Parathyroid adenoma (tissue), 2 donors: ENCODE measurements around the gene RPL13.
A peak's percentile ranks its signal among the peaks of the same experiment; 100 is the strongest.

ENCODE experiments used
- H2AFZ ChIP-seq: fragments of 300-600 bp; sonication (generic); one replicate; pipeline ENCODE4 v1.7.0; 2017; ENCODE audit warnings: antibody characterized with exemption, mild to moderate bottlenecking
- H3K27ac ChIP-seq: fragments of 300-600 bp; sonication (generic); one replicate; pipeline ENCODE4 v1.7.0; 2017
- H3K27me3 ChIP-seq: fragments of 300-600 bp; sonication (generic); one replicate; pipeline ENCODE4 v1.7.0; 2017; ENCODE audit warnings: low read length; ENCODE audit not compliant: control insufficient read depth, insufficient read depth
- H3K36me3 ChIP-seq: fragments of 300-600 bp; sonication (generic); one replicate; pipeline ENCODE4 v1.7.0; 2017; ENCODE audit warnings: low read length; ENCODE audit not compliant: control insufficient read depth, insufficient read depth
- H3K4me1 ChIP-seq: fragments of 300-600 bp; sonication (generic); one replicate; pipeline ENCODE4 v1.7.0; 2017; ENCODE audit warnings: control low read depth
- H3K4me2 ChIP-seq: fragments of 300-600 bp; sonication (generic); one replicate; pipeline ENCODE4 v1.7.0; 2017; ENCODE audit warnings: low read length
- H3K4me3 ChIP-seq: fragments of 300-600 bp; sonication (generic); one replicate; pipeline ENCODE4 v1.7.0; 2017; ENCODE audit warnings: low read depth, low read length
- H3K79me2 ChIP-seq: fragments of 300-600 bp; sonication (generic); one replicate; pipeline ENCODE4 v1.7.0; 2017; ENCODE audit warnings: control low read depth
- H3K9ac ChIP-seq: fragments of 300-600 bp; sonication (generic); one replicate; pipeline ENCODE4 v1.7.0; 2017; ENCODE audit warnings: mild to moderate bottlenecking
- H3K9me3 ChIP-seq: fragments of 300-600 bp; sonication (generic); one replicate; pipeline ENCODE4 v1.7.0; 2017; ENCODE audit warnings: low read length; ENCODE audit not compliant: control insufficient read depth
- TF ChIP-seq, protein P1 (sequence below): fragments of 300-600 bp; sonication (generic); IDR thresholded peaks from one replicate; pipeline ENCODE4 v1.7.0; 2017; ENCODE audit warnings: antibody characterized with exemption, mild to moderate bottlenecking
- donor health status: primary hyperparathyroidism.

RPL13 gene

DNA sequence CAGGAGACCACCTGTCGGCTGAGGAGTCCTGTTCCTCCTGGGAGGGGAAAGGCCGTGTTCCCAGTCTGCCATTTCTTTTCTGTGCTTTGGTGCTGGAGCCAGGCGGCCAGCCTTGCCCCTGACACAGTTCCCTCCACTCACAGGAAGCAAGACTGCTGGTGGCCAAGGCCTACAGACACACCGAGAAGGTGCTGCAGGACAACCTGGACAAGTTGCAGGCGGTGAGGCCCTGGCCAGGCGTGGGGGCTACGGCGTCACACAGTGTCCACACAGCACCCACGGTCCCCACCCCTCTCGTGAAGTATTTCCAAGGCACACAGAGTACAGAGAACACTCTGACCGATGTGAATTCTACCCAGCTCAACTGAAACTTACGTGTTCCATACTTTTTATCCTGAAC is 6.1 kb upstream of the RPL13 start:
- Histone ChIP-seq H3K79me2 (no peaks in the 10 kb centered on the region), H3K36me3 (no peaks in the 10 kb centered on the region), H3K27ac (no peak overlapping the region), H3K4me2 (no peak overlapping the region), H3K4me3 (no peak overlapping the region), H2AFZ (no peak overlapping the region), H3K4me1 (no peaks in the 10 kb centered on the region), H3K27me3 (no peaks in the 10 kb centered on the region), H3K9me3 (no peaks in the 10 kb centered on the region), H3K9ac (no peak overlapping the region)
- TF ChIP-seq, protein P1, sequence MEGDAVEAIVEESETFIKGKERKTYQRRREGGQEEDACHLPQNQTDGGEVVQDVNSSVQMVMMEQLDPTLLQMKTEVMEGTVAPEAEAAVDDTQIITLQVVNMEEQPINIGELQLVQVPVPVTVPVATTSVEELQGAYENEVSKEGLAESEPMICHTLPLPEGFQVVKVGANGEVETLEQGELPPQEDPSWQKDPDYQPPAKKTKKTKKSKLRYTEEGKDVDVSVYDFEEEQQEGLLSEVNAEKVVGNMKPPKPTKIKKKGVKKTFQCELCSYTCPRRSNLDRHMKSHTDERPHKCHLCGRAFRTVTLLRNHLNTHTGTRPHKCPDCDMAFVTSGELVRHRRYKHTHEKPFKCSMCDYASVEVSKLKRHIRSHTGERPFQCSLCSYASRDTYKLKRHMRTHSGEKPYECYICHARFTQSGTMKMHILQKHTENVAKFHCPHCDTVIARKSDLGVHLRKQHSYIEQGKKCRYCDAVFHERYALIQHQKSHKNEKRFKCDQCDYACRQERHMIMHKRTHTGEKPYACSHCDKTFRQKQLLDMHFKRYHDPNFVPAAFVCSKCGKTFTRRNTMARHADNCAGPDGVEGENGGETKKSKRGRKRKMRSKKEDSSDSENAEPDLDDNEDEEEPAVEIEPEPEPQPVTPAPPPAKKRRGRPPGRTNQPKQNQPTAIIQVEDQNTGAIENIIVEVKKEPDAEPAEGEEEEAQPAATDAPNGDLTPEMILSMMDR = no peak

DNA sequence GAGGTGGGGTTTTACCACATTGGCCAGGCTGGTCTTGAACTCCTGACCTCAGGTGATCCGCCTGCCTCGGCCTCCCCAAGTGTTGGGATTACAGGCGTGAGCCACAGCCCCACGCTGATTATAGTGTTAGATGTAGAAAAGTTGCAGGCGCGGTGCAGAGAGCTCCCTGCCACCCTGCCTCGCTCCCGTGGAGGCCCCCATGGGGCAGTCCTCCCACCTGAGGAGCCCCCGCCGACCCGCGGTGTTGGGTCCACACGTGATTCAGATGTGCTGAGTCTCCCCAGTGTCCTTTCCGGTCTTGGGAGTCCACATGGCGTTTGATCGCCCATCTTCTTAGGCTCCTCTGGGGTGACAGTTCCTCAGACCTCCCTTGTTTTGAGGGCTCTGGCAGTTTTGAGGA is 5.2 kb upstream of the RPL13 start:
- TF ChIP-seq, protein P1 = no peak

DNA sequence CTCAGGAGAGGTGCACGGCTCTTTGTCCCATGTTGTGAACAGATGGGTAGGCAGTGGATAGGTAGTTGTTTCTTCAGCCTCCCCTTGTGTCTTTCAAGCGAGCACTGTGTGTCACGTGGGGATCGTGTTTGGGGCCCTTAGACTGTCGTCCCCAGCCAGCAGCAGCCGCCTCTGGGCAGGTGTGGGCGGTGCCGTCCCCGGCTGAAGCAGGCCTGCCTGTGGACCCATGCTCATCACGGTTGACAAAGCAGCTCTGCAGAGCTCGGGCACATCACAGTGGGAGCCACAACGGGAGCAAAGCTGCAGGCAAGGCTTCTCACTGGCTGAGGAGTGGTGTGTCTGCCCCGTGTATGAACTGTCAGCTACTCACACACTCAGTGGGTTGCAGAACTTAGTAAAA is 4.7 kb upstream of the RPL13 start:
- no peak overlapping the region for H3K4me2 ChIP-seq
- no peaks in the 10 kb centered on the region for H3K79me2 ChIP-seq
- TF ChIP-seq, protein P1 = no peak
- H3K4me1 ChIP-seq = peaks cover 4% of the 10 kb centered on the region
- no peaks in the 10 kb centered on the region for H3K9me3 ChIP-seq
- H2AFZ ChIP-seq = no peak overlapping the region
- H3K27ac ChIP-seq = no peak overlapping the region
- H3K4me3 ChIP-seq = no peak overlapping the region
- no peaks in the 10 kb centered on the region for H3K27me3 ChIP-seq
- no peak overlapping the region for H3K9ac ChIP-seq
- H3K36me3 ChIP-seq = no peaks in the 10 kb centered on the region

More for the DNA sequence above, 5.2 kb upstream of the RPL13 start:
- Histone ChIP-seq H3K27ac (no peak overlapping the region), H3K27me3 (no peaks in the 10 kb centered on the region), H3K9ac (no peak overlapping the region), H3K4me2 (no peak overlapping the region), H3K79me2 (no peaks in the 10 kb centered on the region), H3K36me3 (no peaks in the 10 kb centered on the region), H3K9me3 (no peaks in the 10 kb centered on the region), H2AFZ (no peak overlapping the region), H3K4me1 (peaks cover 4% of the 10 kb centered on the region), H3K4me3 (no peak overlapping the region)

DNA sequence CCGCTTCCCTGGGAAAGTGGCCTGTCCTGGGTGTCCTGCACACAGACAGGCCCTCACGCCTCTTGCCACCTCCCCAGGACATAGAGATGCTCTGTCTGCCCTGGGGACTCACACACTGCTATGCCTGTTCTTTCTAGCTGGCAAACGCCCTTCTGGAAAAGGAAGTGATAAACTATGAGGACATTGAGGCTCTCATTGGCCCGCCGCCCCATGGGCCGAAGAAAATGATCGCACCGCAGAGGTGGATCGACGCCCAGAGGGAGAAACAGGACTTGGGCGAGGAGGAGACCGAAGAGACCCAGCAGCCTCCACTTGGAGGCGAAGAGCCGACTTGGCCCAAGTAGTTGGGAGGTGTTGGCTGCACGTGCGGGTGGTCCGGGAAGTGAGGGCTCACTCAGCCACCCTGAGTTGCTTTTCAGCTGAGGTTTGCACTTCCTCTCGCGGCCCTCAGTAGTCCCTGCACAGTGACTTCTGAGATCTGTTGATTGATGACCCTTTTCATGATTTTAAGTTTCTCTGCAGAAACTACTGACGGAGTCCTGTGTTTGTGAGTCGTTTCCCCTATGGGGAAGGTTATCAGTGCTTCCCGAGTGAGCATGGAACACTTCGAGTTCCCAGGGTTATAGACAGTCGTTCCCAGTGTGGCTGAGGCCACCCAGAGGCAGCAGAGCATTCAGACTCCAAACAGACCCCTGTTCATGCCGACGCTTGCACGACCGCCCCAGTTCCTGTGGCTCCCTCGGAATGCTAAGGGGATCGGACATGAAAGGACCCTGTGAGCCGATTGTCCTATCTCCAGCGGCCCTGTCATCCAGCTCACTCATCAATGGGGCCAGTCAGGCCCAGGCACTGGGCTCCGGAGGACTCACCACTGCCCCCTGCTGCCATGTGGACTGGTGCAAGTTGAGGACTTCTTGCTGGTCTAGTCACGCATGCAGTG is 3.5 kb upstream of the RPL13 start:
- no peak overlapping the region for H3K4me2 ChIP-seq
- H2AFZ ChIP-seq = no peak overlapping the region
- H3K9ac ChIP-seq = no peak overlapping the region
- no peak overlapping the region for H3K27ac ChIP-seq
- TF ChIP-seq, protein P1 = peak; percentile 47
- no peaks in the 10 kb centered on the region for H3K36me3 ChIP-seq
- no peaks in the 10 kb centered on the region for H3K79me2 ChIP-seq
- H3K27me3 ChIP-seq = no peaks in the 10 kb centered on the region
- peaks cover 4% of the 10 kb centered on the region for H3K4me1 ChIP-seq
- H3K9me3 ChIP-seq = no peaks in the 10 kb centered on the region
- H3K4me3 ChIP-seq = no peak overlapping the region
